ENCODE measurements around the gene BTAF1.
"Not testable (repeated sequence)": the region's sequence is repeated elsewhere in the genome, so short reads cannot be mapped to it uniquely, and the experiment has no call there.

DNA sequence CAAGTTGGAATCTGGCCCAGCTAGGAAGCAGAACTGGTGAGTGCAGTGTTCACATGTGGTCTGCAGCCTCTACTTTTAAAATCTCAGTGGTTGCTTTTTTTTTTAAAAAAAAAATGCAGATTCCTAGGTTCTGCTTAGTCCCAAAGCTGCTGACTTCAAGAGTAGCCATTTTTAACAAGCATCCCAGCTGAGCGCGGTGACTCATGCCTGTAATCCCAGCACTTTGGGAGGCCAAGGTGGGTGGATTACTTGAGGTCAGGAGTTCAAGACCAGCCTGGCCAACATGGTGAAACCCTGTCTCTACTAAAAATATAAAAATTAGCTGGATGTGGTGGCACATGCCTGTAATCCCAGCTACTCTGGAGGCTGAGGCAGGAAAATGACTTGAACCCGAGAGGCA is 101.8 kb downstream of the BTAF1 start:
- not testable (repeated sequence) for TF ChIP-seq CTCF (conservative IDR thresholded peaks at IDR 0.05; ENCODE audit: low read depth, low read length); EZH2 (IDR thresholded peaks at IDR 0.05; ENCODE audit: borderline replicate concordance, low read depth, low read length, poor library complexity, severe bottlenecking)
